IMR-90 (cell line): ENCODE results near the gene CDA.

ENCODE experiments used
- BHLHE40 ChIP-seq: fragments of 150-350 bp; IDR thresholded peaks from 2 replicates; pipeline ENCODE4 v1.6.1; 2016; ENCODE audit warnings: mild to moderate bottlenecking, low read depth, low read length
- CEBPB ChIP-seq: IDR thresholded peaks from 2 replicates; pipeline ENCODE4 v1.6.1; 2012; ENCODE audit warnings: low read depth, low read length, improper control_type of control experiment
- CHD1 ChIP-seq: IDR thresholded peaks from 2 replicates; pipeline ENCODE4 v1.6.1; 2012; ENCODE audit warnings: low read depth, low read length, improper control_type of control experiment
- FOS ChIP-seq: fragments of 150-350 bp; IDR thresholded peaks from 2 replicates; pipeline ENCODE4 v1.6.1; 2016; ENCODE audit warnings: low read depth, low read length
- MAFK ChIP-seq: IDR thresholded peaks from 2 replicates; pipeline ENCODE4 v1.6.1; 2012; ENCODE audit warnings: low read depth, low read length, improper control_type of control experiment
- MAZ ChIP-seq: IDR thresholded peaks from 2 replicates; pipeline ENCODE4 v1.6.1; 2012; ENCODE audit warnings: low read depth, mild to moderate bottlenecking, low read length, improper control_type of control experiment, moderate library complexity, borderline replicate concordance
- MXI1 ChIP-seq: IDR thresholded peaks from 2 replicates; pipeline ENCODE4 v1.6.1; 2012; ENCODE audit warnings: low read depth, mild to moderate bottlenecking, low read length, moderate library complexity, borderline replicate concordance
- POLR2A ChIP-seq: IDR thresholded peaks from 2 replicates; pipeline ENCODE4 v1.6.1; 2012; ENCODE audit warnings: mild to moderate bottlenecking, low read depth, low read length
- RAD21 ChIP-seq: IDR thresholded peaks from 2 replicates; pipeline ENCODE4 v1.6.1; 2012; ENCODE audit warnings: low read length, improper control_type of control experiment
- RCOR1 ChIP-seq: IDR thresholded peaks from 2 replicates; pipeline ENCODE4 v1.6.1; 2012; ENCODE audit warnings: mild to moderate bottlenecking, low read length, improper control_type of control experiment; ENCODE audit not compliant: insufficient replicate concordance
- RFX5 ChIP-seq: IDR thresholded peaks from 2 replicates; pipeline ENCODE4 v1.8.0; 2012; ENCODE audit warnings: low read depth, mild to moderate bottlenecking, low read length, moderate library complexity
- TF ChIP-seq, protein P1 (sequence below): conservative IDR thresholded peaks from 2 replicates; pipeline ENCODE4 v1.5.1; 2012; ENCODE audit warnings: mild to moderate bottlenecking, low read depth, low read length, improper control_type of control experiment
- TF ChIP-seq, protein P2 (sequence below): fragments of 150-350 bp; IDR thresholded peaks from 2 replicates; pipeline ENCODE4 v1.6.1; 2017; ENCODE audit warnings: mild to moderate bottlenecking, antibody characterized with exemption, low read length, low read depth

DNA sequence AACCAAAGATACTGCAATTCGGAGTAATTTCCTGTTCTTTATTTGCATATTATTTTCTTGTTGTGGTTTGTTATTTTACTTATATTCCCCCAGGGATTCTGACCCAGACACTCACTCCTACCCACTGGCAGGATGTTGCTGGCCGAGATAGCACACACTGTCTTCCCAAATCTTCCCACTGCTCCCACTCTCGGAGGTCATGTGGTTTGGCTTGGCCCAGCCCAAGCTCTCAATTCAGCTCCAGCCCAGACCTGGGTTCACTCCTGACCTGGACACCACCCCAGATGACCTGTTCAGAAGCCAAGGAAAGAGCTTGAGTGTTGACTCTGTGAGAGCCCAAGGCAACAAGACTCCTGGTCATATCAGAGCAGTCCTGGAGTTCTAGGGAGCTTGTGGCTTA lies 37.7 kb upstream of the CDA start:
- TF ChIP-seq, protein P1, sequence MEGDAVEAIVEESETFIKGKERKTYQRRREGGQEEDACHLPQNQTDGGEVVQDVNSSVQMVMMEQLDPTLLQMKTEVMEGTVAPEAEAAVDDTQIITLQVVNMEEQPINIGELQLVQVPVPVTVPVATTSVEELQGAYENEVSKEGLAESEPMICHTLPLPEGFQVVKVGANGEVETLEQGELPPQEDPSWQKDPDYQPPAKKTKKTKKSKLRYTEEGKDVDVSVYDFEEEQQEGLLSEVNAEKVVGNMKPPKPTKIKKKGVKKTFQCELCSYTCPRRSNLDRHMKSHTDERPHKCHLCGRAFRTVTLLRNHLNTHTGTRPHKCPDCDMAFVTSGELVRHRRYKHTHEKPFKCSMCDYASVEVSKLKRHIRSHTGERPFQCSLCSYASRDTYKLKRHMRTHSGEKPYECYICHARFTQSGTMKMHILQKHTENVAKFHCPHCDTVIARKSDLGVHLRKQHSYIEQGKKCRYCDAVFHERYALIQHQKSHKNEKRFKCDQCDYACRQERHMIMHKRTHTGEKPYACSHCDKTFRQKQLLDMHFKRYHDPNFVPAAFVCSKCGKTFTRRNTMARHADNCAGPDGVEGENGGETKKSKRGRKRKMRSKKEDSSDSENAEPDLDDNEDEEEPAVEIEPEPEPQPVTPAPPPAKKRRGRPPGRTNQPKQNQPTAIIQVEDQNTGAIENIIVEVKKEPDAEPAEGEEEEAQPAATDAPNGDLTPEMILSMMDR = no peak
- TF ChIP-seq CEBPB (no peak), POLR2A (no peak), BHLHE40 (no peak), MAFK (no peak), MAZ (no peak), MXI1 (no peak), RFX5 (no peak), RAD21 (no peak), CHD1 (no peak), FOS (no peak), RCOR1 (no peak)
- TF ChIP-seq, protein P2, sequence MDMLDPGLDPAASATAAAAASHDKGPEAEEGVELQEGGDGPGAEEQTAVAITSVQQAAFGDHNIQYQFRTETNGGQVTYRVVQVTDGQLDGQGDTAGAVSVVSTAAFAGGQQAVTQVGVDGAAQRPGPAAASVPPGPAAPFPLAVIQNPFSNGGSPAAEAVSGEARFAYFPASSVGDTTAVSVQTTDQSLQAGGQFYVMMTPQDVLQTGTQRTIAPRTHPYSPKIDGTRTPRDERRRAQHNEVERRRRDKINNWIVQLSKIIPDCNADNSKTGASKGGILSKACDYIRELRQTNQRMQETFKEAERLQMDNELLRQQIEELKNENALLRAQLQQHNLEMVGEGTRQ = no peak
